PC-9 (cell line): ENCODE measurements around the gene PPP2R5C. TPM values are rescaled to one million over a fixed set of nuclear protein-coding genes. Genes with fewer than 3 reads are reported as not detected.

Source experiments
- BruUV-seq: library from RNA; stranded (reverse); fragments of 400-500 nt; replicated peaks from 2 replicates; lab custom pipeline; 2021; lab: Mats Ljungman, UMichigan
- CTCF ChIA-PET: fragments of 300-600 bp; sonication (Branson Sonifier 250); formaldehyde crosslinking; loops from one replicate; lab custom pipeline; 2022; ENCODE audit warnings: antibody characterized with exemption; lab: Charles Lee
- POLR2A ChIA-PET: fragments of 300-600 bp; sonication (Branson Sonifier 250); formaldehyde crosslinking; loops from one replicate; lab custom pipeline; 2022; ENCODE audit warnings: antibody characterized with exemption; ENCODE audit not compliant: unreplicated experiment; lab: Charles Lee
- DNase-seq, 2 experiments: peaks; one replicate each; pipeline versions ENCODE4 v3.0.0 to v3.0.0-alpha.2; 2015 to 2022; ENCODE audit warnings: mixed read lengths in 1 of 2
- H2AFZ ChIP-seq: fragments of 200-600 bp; sonication (generic); 2 replicates; pipeline ENCODE4 v1.8.1; 2017; ENCODE audit warnings: antibody characterized with exemption
- H3F3A ChIP-seq: fragments of 200-600 bp; sonication (generic); 2 replicates; pipeline ENCODE4 v1.8.1; 2017; ENCODE audit warnings: antibody characterized with exemption, mild to moderate bottlenecking, low read depth; ENCODE audit not compliant: insufficient read depth
- H3K27ac ChIP-seq: fragments of 200-600 bp; sonication (generic); 2 replicates; pipeline ENCODE4 v1.6.1; 2016; ENCODE audit warnings: mixed run types
- H3K27me3 ChIP-seq: fragments of 200-600 bp; sonication (generic); 2 replicates; pipeline ENCODE4 v1.6.1; 2016; ENCODE audit warnings: low read depth, mixed run types; ENCODE audit not compliant: insufficient read depth
- H3K36me3 ChIP-seq: fragments of 200-600 bp; sonication (generic); 2 replicates; pipeline ENCODE4 v1.6.1; 2016; ENCODE audit warnings: low read depth, mixed run types
- H3K4me1 ChIP-seq: fragments of 200-600 bp; sonication (generic); replicated peaks from 2 replicates; pipeline ENCODE4 v1.6.1; 2016; ENCODE audit warnings: mixed run types; ENCODE audit not compliant: insufficient read depth
- H3K4me2 ChIP-seq: fragments of 200-600 bp; sonication (generic); 2 replicates; pipeline ENCODE4 v1.6.1; 2017; ENCODE audit warnings: mixed run types
- H3K4me3 ChIP-seq: fragments of 200-600 bp; sonication (generic); 2 replicates; pipeline ENCODE4 v1.6.1; 2016; ENCODE audit warnings: mixed run types
- H3K79me2 ChIP-seq: fragments of 200-600 bp; sonication (generic); 2 replicates; pipeline ENCODE4 v1.6.1; 2017; ENCODE audit warnings: low read depth, mixed run types
- H3K9me2 ChIP-seq: fragments of 200-600 bp; sonication (generic); 2 replicates; pipeline ENCODE4 v1.8.1; 2017; ENCODE audit warnings: mild to moderate bottlenecking; ENCODE audit not compliant: insufficient read depth
- H3K9me3 ChIP-seq: fragments of 200-600 bp; sonication (generic); 2 replicates; pipeline ENCODE4 v1.8.1; 2016; ENCODE audit warnings: low read depth; ENCODE audit not compliant: insufficient read depth
- H4K20me1 ChIP-seq: fragments of 200-600 bp; sonication (generic); 2 replicates; pipeline ENCODE4 v1.8.1; 2017; ENCODE audit not compliant: insufficient read depth
- CTCF ChIP-seq: fragments of 200-600 bp; sonication (generic); conservative IDR thresholded peaks from 2 replicates; pipeline ENCODE4 v1.6.1; 2017; ENCODE audit warnings: mixed run types, antibody characterized with exemption, mild to moderate bottlenecking, moderate library complexity
- EZH2 ChIP-seq: fragments of 200-600 bp; sonication (generic); IDR thresholded peaks from 2 replicates; pipeline ENCODE4 v1.8.0; 2017; ENCODE audit warnings: antibody characterized with exemption, low read depth
- intact Hi-C: fragments of 100-400 bp; cut with micrococcal nuclease; formaldehyde crosslinking; loops from one replicate; pipeline ENCODE4 v1.10.0; 2022; ENCODE audit not compliant: unreplicated experiment
- total RNA-seq: library from RNA; stranded (reverse); gene quantifications from 2 replicates; pipeline ENCODE4 v1.2.3, GENCODE V29; 2021

PPP2R5C gene
- total RNA-seq, 1 experiment from 2014 or later, result 401 TPM

- POLR2A ChIA-PET, result interaction anchor here (0.5 kb wide), 1 partner anchor 1000 kb away, joined by 3 read pairs; no protein-coding TSS in a partner anchor
- Histone ChIP-seq H3K4me1 (peaks cover 8% of the 10 kb centered on the region; the same call in 1 of the 2 replicates), H3K36me3 (0 out of 2 replicates have a peak, but pooled peaks cover 4% of the 10 kb centered on the region), H3K9me2 (no peaks in the 10 kb centered on the region), H3F3A (no peaks in the 10 kb centered on the region), H3K9me3 (no peaks in the 10 kb centered on the region), H4K20me1 (peaks cover 13% of the 10 kb centered on the region), H3K4me3 (no peak overlapping the region), H2AFZ (no peak overlapping the region), H3K79me2 (peaks cover 92% of the 10 kb centered on the region), H3K4me2 (no peak overlapping the region), H3K27ac (no peak overlapping the region), H3K27me3 (no peaks in the 10 kb centered on the region)
- intact Hi-C loops, result no loop called here
- DNase-seq, result no peak
- no TSS peak for BruUV-seq
- no peak for TF ChIP-seq EZH2
- no peak for TF ChIP-seq CTCF
- CTCF ChIA-PET, result no interaction called here
Observed at GRCh38 chr14:101830271-101830670, 68.8 kb downstream of the PPP2R5C start.

GRCh38 chr14:101833045-101833444, 71.5 kb downstream of the PPP2R5C start:
- Histone ChIP-seq H3K27ac (no peak overlapping the region), H3K9me3 (no peaks in the 10 kb centered on the region), H3K4me3 (no peak overlapping the region), H3K9me2 (no peaks in the 10 kb centered on the region), H3K36me3 (no peaks in the 10 kb centered on the region), H3F3A (0 out of 2 replicates have a peak, but pooled peaks cover 9% of the 10 kb centered on the region), H3K4me1 (peaks cover 8% of the 10 kb centered on the region; the same call in 1 of the 2 replicates), H3K4me2 (no peak overlapping the region), H2AFZ (no peak overlapping the region), H3K79me2 (peaks cover 92% of the 10 kb centered on the region), H4K20me1 (peaks cover 18% of the 10 kb centered on the region), H3K27me3 (no peaks in the 10 kb centered on the region)
- ChIA-PET CTCF (no interaction called here), POLR2A (no interaction called here)
- intact Hi-C loops, result no loop called here
- TF ChIP-seq EZH2, result no peak
- no peak for TF ChIP-seq CTCF
- no peak for DNase-seq
- BruUV-seq, result no TSS peak

- H3F3A ChIP-seq, result 0 out of 2 replicates have a peak, but pooled peaks cover 9% of the 10 kb centered on the region
- POLR2A ChIA-PET, result no interaction called here
Observed at GRCh38 chr14:101834397-101834796, 72.9 kb downstream of the PPP2R5C start.

More at GRCh38 chr14:101834397-101834796, 72.9 kb downstream of the PPP2R5C start:
- no peak overlapping the region for H2AFZ ChIP-seq
- 0 out of 2 replicates have a peak overlapping the region, but pooled peaks have one; percentile 6 for H3K4me2 ChIP-seq
- peaks cover 25% of the 10 kb centered on the region for H4K20me1 ChIP-seq
- peaks cover 92% of the 10 kb centered on the region for H3K79me2 ChIP-seq
- no peak overlapping the region for H3K4me3 ChIP-seq
- CTCF ChIA-PET, result interaction anchor here (0.6 kb wide), 1 partner anchor 7 kb away, joined by 3 read pairs; no protein-coding TSS in a partner anchor
- peaks cover 8% of the 10 kb centered on the region; the same call in 1 of the 2 replicates for H3K4me1 ChIP-seq
- no TSS peak for BruUV-seq
- intact Hi-C loops, result no loop called here
- no peak overlapping the region for H3K27ac ChIP-seq
- no peaks in the 10 kb centered on the region for H3K27me3 ChIP-seq
- no peaks in the 10 kb centered on the region for H3K9me2 ChIP-seq
- no peaks in the 10 kb centered on the region for H3K9me3 ChIP-seq
- TF ChIP-seq CTCF, result no peak
- no peak for TF ChIP-seq EZH2
- H3K36me3 ChIP-seq, result no peaks in the 10 kb centered on the region
- no peak for DNase-seq
